Brain microvascular endothelial cell (primary cell): Measurements from ENCODE around the gene ABO.

Experiments
- DNase-seq: peaks from one replicate; pipeline ENCODE4 v3.0.0-alpha.2; 2020
- H3K27ac ChIP-seq: fragments of 250-450 bp; sonication (Bioruptor Pico); 2 replicates; pipeline ENCODE4 v1.5.1; 2020; ENCODE audit warnings: mild to moderate bottlenecking, moderate library complexity
- H3K27me3 ChIP-seq: fragments of 250-450 bp; sonication (Bioruptor Pico); replicated peaks from 2 replicates; pipeline ENCODE4 v1.5.1; 2020; ENCODE audit warnings: mild to moderate bottlenecking
- H3K36me3 ChIP-seq: fragments of 250-450 bp; sonication (Bioruptor Pico); replicated peaks from 2 replicates; pipeline ENCODE4 v1.5.1; 2020; ENCODE audit warnings: mild to moderate bottlenecking
- H3K4me3 ChIP-seq: 2 replicates; pipeline ENCODE4 v1.5.1; 2011; ENCODE audit warnings: low read depth, mild to moderate bottlenecking, control low read depth, low read length, moderate library complexity
- in situ Hi-C: cut with HindIII; loops from 2 replicates; pipeline ENCODE4 v1.10.0; 2017; ENCODE audit warnings: low sequenced_read_pairs, low pct_ligation_motif_present
- TF ChIP-seq, protein P1 (sequence below): IDR thresholded peaks from 2 replicates; pipeline ENCODE4 v1.5.1; 2011; ENCODE audit warnings: low read depth, mild to moderate bottlenecking, moderate library complexity, low read length, control low read depth, inconsistent platforms; ENCODE audit errors: missing control alignments

The ABO gene

DNA sequence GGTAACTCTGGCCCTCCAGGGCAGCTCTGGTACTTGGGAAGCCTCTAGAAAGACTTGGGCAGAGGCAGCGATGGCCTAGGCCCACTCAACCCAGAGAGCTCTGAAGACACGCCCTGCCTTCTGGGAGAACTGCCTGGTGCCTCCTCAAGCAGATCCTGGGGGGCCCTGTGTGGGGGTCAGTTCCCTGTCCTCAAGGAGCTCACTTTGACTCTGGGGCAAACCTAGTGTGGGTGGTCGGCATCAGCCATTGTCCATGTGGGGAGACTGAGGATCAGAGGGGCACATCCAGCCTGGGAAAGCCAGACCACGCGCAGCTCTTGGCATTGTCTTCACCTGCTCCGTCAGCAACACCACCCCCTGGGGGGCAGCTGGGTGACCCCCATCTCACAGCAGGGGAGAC, 28.0 kb downstream of the ABO start:
- TF ChIP-seq, protein P1, sequence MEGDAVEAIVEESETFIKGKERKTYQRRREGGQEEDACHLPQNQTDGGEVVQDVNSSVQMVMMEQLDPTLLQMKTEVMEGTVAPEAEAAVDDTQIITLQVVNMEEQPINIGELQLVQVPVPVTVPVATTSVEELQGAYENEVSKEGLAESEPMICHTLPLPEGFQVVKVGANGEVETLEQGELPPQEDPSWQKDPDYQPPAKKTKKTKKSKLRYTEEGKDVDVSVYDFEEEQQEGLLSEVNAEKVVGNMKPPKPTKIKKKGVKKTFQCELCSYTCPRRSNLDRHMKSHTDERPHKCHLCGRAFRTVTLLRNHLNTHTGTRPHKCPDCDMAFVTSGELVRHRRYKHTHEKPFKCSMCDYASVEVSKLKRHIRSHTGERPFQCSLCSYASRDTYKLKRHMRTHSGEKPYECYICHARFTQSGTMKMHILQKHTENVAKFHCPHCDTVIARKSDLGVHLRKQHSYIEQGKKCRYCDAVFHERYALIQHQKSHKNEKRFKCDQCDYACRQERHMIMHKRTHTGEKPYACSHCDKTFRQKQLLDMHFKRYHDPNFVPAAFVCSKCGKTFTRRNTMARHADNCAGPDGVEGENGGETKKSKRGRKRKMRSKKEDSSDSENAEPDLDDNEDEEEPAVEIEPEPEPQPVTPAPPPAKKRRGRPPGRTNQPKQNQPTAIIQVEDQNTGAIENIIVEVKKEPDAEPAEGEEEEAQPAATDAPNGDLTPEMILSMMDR: no peak
- Histone ChIP-seq H3K4me3 (no peak overlapping the region), H3K27me3 (peaks cover 12% of the 10 kb centered on the region), H3K27ac (no peak overlapping the region), H3K36me3 (no peaks in the 10 kb centered on the region)
- in situ Hi-C loops: no loop called here
- DNase-seq: no peak

DNA sequence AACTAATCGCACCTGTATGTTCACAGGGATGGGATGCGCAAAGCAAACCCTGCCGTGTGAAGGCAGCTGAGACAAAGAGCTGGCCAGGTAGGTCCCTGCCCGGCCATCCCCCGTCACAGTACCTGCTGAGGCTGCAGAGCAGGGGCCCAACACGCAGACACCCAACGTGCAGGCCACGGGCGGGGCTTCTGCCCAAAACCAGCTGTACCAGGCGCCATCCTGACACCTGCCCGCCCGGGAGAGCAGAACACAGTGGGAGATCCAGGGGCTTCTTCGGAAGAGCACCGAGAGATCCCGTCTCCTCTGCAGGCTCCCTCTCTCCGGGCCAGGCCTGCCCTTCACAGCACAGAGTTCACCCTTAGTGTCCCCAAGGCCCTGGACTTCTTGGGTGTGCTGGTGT, 28.4 kb downstream of the ABO start:
- DNase-seq: no peak
- TF ChIP-seq, protein P1: no peak
- in situ Hi-C loops: no loop called here
- Histone ChIP-seq H3K36me3 (no peaks in the 10 kb centered on the region), H3K4me3 (no peak overlapping the region), H3K27me3 (peaks cover 12% of the 10 kb centered on the region), H3K27ac (no peak overlapping the region)

- H3K36me3 ChIP-seq: no peaks in the 10 kb centered on the region
- in situ Hi-C loops: no loop called here
- TF ChIP-seq, protein P1: no peak
- H3K27me3 ChIP-seq: no peaks in the 10 kb centered on the region
- no peak for DNase-seq
- H3K27ac ChIP-seq: no peak overlapping the region
- no peak overlapping the region for H3K4me3 ChIP-seq
Observed at GRCh38 chr9:133242991-133243390, 32.0 kb downstream of the ABO start.

DNA sequence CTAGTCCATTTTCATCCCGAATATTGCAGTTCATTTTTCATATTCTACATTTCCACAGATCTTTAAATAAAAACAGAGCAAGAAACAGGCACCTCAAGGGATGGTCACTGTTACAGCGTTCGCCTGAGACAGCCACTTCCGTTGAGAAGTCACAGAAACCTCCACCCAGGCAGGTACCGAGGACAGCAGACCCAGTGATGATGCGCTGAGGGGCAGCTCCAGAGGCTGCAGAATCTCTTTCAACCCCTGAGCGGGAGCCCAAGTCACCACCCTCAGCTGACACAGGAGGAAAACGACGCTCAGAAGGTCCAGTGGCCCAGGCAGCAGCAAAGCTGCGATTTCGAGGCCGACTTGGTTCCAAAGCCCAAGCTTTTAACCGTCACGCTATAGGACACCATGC, 32.8 kb downstream of the ABO start:
- Histone ChIP-seq H3K27ac (no peak overlapping the region), H3K36me3 (no peaks in the 10 kb centered on the region), H3K27me3 (no peaks in the 10 kb centered on the region), H3K4me3 (no peak overlapping the region)
- TF ChIP-seq, protein P1: no peak
- in situ Hi-C loops: no loop called here
- DNase-seq: no peak

DNA sequence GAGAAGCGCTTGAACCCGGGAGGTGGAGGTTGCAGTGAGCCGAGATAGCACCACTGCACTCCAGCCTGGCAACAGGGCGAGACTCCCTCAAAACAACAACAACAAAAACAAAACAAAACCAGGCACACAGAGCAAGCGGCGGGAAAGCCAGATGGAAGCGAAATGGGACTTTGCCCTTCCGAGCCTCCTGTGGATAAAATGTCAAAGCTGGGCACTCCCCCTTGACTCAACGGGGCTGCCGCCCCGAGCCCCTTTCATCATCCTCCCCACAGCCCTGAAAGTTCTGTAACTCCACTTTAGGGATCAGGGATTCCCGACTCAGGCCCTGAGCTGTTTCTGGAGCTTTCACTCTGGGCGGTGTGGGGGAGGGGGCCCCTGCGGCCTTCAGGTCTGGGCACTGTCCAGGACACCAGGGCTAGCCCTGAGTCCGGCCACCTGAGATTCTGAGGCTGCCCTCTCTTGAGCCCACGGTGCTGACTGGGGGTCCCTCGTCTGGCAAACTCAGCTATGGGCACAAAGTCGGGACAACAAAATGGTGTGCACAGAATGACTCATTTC, 35.4 kb downstream of the ABO start:
- Histone ChIP-seq H3K36me3 (no peaks in the 10 kb centered on the region), H3K4me3 (no peak overlapping the region), H3K27ac (no peak overlapping the region), H3K27me3 (no peaks in the 10 kb centered on the region)
- DNase-seq: no peak
- in situ Hi-C loops: no loop called here
- TF ChIP-seq, protein P1: no peak

- H3K36me3 ChIP-seq: no peaks in the 10 kb centered on the region
- in situ Hi-C loops: no loop called here
- TF ChIP-seq, protein P1: peak; percentile 76
- H3K4me3 ChIP-seq: peak overlapping the region; percentile 37
- no peaks in the 10 kb centered on the region for H3K27me3 ChIP-seq
- peak; percentile 33 for DNase-seq
- H3K27ac ChIP-seq: no peak overlapping the region
Observed at GRCh38 chr9:133238851-133239532, 36.0 kb downstream of the ABO start.
